ENCODE data around the gene HCAR3.

DNA sequence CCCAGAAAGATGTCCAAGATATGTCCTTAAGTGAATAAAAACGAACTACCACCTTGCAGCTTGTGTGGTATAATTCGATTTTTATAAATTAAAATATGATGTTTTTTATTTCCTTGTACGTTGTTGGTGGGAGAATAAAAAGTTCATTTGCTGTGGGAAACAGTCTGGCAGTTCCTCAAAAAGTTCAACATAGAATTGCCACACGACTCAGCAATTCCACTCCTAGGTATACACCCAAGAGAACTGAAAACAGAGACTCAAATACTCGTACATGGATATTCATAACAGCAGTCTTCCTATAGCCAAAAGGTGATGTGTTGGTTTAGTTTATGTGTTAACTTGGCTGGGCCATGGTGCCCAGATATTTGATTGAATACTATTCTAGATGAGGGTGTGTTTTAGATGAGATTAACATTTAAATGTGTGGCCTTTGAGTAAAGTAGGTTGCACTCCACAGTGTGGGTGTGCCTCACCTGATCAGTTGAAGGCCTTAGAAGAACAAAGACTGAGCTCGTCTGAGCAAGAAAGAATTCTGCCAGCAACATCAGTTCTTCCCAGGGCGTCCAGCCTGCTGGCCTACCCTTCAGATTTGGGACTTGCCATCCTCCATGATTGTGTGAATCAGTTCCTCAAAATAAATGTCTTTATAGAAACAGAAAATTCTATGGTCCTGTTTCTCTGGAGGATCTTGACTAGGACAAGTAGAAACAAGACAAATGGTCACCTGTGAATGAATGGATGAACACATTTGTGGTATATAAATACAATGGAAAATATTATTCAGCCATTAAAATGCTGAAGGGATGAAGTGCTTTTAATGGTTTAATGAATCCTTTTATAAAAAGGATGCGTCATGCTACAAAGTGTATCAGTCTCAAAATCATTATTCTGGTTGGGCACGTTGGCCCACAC is 30.9 kb upstream of the HCAR3 start:
- TF ChIP-seq, protein P1, sequence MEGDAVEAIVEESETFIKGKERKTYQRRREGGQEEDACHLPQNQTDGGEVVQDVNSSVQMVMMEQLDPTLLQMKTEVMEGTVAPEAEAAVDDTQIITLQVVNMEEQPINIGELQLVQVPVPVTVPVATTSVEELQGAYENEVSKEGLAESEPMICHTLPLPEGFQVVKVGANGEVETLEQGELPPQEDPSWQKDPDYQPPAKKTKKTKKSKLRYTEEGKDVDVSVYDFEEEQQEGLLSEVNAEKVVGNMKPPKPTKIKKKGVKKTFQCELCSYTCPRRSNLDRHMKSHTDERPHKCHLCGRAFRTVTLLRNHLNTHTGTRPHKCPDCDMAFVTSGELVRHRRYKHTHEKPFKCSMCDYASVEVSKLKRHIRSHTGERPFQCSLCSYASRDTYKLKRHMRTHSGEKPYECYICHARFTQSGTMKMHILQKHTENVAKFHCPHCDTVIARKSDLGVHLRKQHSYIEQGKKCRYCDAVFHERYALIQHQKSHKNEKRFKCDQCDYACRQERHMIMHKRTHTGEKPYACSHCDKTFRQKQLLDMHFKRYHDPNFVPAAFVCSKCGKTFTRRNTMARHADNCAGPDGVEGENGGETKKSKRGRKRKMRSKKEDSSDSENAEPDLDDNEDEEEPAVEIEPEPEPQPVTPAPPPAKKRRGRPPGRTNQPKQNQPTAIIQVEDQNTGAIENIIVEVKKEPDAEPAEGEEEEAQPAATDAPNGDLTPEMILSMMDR (IDR thresholded peaks at IDR 0.05; ENCODE audit: insufficient read depth, low read length): no peak
- TF ChIP-seq, protein P2, sequence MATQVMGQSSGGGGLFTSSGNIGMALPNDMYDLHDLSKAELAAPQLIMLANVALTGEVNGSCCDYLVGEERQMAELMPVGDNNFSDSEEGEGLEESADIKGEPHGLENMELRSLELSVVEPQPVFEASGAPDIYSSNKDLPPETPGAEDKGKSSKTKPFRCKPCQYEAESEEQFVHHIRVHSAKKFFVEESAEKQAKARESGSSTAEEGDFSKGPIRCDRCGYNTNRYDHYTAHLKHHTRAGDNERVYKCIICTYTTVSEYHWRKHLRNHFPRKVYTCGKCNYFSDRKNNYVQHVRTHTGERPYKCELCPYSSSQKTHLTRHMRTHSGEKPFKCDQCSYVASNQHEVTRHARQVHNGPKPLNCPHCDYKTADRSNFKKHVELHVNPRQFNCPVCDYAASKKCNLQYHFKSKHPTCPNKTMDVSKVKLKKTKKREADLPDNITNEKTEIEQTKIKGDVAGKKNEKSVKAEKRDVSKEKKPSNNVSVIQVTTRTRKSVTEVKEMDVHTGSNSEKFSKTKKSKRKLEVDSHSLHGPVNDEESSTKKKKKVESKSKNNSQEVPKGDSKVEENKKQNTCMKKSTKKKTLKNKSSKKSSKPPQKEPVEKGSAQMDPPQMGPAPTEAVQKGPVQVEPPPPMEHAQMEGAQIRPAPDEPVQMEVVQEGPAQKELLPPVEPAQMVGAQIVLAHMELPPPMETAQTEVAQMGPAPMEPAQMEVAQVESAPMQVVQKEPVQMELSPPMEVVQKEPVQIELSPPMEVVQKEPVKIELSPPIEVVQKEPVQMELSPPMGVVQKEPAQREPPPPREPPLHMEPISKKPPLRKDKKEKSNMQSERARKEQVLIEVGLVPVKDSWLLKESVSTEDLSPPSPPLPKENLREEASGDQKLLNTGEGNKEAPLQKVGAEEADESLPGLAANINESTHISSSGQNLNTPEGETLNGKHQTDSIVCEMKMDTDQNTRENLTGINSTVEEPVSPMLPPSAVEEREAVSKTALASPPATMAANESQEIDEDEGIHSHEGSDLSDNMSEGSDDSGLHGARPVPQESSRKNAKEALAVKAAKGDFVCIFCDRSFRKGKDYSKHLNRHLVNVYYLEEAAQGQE (IDR thresholded peaks at IDR 0.05; ENCODE audit: insufficient replicate concordance, low read depth): no peak
- TF ChIP-seq GABPA (IDR thresholded peaks at IDR 0.05; ENCODE audit: low read depth): no peak
- TF ChIP-seq POLR2AphosphoS5 (IDR thresholded peaks at IDR 0.05; ENCODE audit: low read depth): no peak

Measured in HL-60 (cell line).